UCSD-AML1 (cell line): ENCODE results near the gene EVX2.
A peak's percentile ranks its signal among the peaks of the same experiment; 100 is the strongest.

Source experiments
- DNase-seq: peaks from one replicate; lab custom pipeline; 2025; ENCODE audit not compliant: unreplicated experiment; lab: John Stamatoyannopoulos, UW

The EVX2 gene

DNA sequence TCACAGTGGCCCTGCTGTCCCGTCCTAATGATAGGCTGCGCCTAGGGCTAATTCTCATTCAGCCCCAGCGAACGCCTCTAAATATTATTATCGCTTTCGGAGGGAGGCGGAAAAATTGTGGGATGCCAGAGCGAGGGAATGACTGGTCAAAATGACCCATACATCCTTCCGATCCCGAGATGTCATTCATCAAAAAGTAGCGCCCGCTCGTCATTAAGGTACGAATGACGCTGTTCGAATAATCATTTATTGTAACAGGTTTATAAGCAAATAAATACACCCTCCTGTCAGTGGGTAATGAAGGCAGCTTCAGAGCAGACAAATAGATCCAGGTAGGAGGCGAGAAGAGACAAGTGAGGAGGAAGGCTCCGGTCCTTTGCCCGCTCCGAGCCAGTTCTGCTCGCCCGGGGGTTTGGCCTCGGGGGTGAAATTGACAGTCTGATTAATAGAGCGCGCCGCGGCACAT lies at the start of gene EVX2:
EVX2 (minus strand) TSS at position 167 of the 466 bp plus-strand sequence. CDS start 186 bp downstream, outside the sequence.
- DNase-seq: no peak

DNA sequence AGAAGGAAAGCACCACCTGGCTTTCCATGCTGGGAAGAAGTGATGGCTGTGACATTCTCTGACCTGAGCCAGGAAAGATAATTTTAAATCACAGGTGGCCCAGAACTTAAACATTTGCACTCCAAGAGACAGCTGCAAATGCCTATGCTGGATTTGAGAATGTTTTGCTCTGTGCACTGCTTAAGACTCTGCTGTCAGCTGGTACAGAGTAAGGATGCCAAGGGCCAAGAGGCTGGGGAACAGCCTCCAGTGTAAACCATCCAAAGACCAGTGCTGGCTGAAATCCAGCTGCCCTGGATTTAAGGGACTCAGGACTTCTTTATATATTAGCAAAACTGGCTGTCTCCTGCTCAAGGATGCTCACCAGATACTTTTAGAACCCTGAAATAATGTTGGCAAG lies 49.6 kb upstream of the EVX2 start:
- no peak for DNase-seq

DNA sequence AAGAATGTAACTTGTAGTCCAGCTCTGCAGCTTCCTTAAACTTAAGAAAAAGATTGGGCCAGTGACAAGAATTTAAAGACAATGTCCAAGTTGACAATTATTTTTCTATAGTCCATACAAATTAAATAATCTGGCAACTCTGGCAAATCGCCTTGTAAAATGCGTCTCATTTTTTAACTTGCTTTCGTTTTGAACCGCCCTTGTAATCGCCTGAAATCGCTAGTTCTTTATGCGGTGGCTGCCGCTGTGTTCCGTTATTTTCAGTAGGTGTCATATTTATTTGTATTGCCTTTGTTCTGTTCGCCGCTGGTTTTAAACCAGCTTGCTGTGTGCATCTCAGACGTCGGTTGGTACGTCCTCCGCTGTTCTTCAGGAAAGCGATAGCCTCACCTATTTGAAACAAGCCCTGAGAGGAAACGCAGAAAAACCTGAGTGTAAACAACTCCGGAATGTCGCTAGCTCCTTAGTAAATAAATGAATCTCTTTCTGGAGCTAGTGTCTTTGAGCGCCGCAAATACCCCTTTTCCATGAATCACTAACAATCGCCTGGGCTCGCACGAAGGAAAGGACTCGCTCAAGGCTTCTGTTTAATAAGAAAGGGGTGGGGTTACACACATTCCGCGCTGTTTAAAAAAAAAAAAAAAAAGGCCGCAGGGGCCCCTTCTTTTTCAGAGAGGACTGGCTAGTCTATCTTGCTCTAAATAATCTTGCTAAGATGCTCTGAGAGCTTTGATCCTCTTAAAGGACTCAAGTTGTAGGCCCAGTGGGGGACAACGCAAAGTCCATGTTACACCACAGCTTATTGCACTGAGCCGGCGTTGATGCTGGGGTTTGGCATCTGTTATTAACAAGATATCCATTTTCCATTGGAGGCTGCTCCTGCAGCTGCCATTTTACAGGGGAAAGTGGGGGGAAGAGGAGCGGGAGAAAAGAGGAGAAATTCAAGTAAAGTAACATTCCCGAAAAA lies 48.7 kb upstream of the EVX2 start:
- no peak for DNase-seq

DNA sequence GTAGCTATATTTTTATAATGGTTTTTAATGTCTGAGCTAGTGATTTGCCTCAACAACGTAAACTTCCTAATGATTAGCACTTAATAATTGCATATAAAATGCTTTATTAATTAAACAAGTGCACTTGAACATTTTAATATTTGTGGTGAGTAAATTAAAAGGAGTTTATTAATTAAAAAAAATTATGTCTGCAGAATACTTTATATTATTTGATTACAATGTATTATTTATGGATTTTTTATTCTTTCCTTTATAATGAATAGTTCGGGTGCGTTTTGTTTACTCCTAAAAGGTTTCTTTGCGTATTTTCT lies 48.0 kb upstream of the EVX2 start:
- DNase-seq: no peak

DNA sequence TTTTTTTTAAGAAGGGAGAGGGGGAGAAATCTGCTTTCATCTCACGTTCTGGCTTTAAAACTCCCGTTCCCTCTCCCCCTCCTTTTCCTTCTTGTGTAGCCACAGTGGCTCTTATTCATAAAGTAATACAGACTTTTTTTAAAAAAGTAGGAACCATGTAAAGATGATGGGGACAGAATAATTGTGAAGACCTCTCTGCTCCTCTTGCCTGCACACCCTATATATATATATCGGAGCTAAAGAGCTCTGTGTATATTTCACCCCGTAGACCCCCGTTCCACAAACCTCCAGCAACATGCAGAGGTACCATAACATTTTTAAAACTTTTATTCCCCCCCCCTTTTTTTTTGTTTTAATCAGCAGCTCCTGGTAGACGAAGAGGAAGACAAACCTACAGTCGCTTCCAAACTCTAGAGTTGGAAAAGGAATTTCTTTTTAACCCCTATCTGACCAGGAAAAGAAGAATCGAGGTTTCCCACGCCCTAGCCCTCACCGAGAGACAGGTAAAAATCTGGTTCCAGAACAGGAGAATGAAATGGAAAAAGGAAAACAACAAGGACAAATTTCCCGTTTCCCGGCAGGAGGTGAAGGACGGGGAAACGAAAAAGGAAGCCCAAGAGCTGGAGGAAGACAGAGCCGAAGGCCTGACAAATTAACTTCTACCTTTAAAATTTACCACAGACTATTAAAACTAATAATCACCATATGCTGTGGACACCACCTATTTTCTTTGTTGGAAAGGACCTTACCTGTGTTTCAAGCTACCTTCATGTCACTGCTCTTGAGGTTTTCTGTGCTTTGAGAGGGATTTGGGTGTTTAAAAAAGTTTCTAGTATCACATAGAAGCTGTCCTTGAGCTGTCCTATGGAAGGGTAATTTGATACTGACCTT lies 47.4 kb upstream of the EVX2 start:
- no peak for DNase-seq

DNA sequence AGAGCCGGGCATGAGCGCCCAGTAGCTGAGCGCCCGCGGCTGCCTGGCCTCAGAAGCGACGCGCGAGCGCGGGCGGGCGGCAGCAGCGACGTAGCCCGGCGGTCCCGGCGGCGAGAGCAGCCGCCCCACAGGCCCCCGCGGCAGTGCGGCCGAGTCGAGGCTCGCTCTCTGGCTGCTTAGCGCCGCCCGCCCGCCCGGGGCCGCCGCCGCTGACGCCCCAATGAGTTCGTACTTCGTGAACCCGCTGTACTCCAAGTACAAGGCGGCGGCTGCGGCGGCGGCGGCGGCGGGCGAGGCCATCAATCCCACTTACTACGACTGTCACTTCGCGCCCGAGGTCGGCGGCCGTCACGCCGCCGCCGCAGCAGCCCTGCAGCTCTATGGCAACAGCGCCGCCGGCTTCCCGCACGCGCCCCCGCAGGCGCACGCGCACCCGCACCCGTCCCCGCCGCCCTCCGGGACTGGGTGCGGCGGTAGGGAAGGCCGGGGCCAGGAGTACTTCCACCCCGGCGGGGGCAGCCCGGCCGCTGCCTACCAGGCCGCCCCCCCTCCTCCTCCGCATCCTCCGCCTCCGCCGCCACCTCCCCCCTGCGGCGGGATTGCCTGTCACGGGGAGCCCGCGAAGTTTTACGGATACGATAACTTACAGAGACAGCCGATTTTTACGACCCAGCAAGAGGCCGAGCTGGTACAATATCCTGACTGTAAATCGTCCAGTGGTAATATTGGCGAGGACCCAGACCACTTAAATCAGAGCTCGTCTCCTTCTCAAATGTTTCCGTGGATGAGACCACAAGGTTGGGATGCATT lies 46.6 kb upstream of the EVX2 start:
- no peak for DNase-seq

DNA sequence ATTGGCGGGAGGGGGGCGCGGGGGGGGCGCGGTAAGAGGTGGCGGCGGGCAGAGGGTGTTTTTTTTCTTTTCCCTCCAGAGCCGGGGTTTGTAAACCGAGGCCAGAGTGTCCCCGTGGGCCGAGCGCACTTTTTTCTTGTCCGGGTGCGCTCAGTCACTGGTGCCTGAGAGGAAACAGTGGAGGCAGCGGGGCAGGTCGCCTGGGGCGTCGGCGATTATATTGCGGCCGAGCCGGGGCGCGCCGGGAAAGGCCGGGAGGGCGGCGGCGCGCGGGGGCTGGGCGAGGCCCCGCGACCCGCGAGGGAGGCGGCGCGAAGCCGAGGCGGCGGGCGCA lies 46.0 kb upstream of the EVX2 start:
- DNase-seq: no peak

DNA sequence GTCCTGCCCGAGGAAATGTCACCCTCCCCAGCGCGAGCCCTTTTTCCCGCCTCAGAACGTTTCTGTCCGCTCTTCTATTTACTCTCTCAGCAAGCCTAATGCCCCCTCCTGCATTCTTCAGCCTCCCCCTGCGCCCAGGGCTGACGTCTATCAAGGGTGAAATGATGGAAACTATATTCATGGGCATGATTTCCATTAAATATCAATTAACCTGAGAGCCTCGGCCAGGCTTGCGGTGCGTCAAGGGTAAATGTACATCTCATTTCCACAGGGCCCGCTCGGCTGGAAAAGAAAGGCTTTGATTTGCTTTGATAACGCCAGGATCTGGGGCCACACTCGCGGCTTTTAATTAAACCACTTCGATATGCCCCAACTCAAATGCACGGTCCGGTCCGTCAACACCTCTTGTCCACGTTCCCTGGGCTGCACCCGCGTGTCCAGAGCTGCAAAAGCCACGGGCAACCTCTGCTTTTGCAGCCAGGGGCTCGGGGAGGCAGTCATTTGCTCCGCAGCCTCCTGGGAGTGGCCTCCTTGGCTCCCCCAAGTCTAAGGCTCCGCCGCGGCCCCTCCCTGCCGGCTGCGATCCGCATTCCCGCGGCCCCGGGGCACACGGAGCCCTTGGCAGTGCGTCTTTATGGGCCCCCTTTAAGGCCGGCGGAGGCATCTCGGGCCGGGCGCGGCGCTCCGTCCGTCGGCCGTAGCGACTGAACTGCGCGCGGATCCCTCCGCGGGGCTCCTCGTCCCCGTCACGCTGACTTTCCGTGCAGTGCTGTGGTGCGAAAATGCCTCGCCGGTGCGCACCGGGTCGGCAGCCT lies 45.4 kb upstream of the EVX2 start, which contains the start of gene HOXD8:
HOXD8 (plus strand) TSS at position 724 of the 815 bp plus-strand sequence. CDS start 662 bp downstream, outside the sequence.
- DNase-seq: no peak

DNA sequence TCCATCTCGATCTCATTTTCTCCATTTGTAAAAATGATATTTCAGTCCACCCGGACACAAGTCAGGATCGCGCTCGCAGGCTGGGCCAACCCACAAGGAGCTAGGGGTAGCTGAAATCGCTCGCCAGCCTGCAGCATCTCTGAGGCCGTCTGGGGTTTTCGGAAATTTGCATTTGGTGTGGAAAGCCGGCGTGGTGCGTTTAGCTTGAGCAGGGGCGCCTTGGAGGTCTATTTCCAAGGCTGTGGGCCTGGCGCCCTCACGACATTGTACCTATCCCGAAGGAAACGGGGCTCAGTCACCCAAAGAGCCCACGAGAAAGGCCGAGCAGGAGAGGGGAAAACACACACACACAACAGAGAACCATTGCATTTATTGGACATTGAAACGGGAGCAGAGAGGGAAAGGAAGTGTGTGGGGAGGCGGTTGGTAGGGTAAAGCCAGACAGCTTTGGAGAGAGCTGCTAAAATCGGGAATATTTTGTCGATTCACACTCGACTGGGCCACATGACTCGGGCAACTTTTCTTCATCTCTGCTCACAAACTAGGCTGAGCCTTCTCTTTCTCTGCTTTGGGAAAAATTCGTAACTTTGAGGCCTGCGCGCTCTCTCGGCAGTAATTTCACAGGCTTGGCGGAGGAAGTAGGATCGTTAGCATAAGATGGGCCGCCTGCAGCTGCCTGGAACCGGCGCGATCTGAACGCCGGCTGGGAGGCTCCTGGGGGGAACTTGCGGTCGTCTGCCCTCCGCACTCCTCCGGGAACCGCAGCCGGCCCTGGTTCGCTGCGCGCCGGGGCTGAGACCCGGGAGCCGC lies 44.6 kb upstream of the EVX2 start:
- no peak for DNase-seq

DNA sequence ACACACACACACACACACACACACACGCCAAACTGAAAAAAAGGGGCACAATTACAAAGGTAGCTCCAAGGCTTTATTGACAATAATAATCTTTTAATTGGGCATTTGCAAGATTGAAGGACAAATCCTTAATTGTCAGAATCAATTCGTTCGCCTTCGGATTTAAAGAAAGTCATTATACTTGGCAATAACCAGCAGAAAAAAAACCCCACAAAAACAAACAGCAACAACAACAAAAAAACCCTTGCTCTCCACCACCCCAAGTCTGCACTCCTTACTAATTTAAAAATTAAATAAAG lies 44.0 kb upstream of the EVX2 start:
- no peak for DNase-seq

DNA sequence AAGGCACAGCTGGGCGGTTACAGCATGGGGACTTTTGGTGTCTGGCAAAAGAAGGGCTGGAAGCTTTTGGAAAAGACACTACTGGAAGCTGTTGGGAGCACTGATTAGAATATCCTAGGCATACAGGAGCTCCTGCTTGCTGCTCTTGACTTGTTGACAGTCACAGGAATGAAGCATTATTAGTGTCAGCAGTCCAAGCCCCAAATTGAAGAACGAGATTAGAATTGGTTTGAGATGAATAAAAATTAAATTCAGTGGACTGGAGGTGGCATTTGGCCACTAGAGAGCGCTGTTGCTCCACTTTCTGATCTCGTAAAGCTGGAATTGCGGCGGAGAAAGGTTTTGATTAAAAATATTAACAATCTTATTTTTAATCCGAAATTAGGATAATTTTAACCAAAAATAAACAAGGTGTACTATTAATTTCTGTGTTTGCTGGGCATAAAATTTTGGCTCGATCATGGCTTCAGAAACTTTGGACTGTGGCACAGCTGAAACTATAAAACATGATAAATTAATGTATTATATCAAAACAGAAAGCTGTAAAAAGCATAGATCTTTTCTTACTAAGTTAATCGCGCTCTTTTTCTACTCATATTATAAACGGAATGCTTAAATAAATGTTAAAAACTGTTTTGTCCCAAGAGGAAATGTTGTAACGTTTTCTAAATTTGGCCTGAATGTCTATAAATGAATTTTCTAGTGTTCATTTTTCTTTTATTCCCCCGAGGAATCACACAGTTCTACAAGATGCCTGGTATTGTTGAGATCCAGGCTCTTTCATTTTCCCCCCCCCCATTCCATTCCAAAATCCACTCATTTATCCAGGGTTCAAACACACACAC lies 43.4 kb upstream of the EVX2 start:
- peak; percentile 37 for DNase-seq

DNA sequence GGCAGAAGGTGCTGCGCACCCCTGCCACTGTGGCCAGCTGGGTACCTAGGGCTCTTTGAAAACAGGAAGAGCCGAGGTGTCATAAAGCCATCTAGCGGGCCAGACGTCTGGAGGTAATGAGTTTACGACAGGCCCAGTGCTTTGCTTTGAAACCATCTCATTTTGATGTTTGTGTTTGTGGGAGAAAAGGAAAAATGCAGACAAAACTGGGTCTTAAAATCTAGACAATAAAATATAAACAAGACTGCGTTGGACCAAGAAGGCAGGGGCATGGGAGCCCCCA lies 42.0 kb upstream of the EVX2 start:
- DNase-seq: no peak

DNA sequence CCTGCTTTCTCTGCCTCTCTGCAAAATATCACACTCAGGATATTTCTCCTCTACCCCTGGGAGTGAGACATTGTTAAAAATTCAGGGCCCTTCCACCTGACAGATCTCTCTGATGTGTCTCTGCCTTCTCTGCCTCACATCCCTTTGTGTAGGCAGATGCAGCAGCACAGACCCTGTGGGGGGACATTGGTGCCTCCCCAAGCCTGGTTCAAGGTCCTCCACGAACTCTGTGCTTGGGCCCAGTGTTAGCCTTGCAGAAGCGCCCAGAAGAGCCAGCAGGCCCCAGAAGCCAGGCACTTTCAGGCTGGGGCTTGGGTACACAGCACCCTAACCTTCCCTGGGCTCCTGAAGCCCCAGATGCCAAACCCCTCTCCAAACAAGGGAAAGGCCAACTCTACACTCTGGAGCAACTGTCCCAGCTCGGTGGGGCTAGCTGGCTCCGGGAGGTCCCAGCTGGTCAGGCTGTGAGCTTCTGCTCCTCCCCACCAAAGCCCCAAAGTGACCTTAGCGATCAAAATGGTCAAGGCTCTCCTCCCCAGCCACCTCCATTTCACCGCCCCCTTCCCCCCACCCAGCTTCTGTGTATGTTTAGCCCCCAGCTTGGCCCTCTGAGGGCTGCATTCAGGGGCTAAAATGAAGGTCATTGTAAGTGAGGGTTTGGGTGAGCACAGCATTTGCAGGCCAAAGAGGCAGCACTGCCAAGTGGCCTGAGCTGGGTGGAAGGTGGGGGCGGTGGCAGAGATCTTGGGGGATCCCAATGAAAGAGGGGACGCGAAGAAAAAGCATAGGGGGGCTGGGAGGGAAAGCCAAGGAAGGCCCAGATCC lies 41.4 kb upstream of the EVX2 start:
- DNase-seq: no peak

DNA sequence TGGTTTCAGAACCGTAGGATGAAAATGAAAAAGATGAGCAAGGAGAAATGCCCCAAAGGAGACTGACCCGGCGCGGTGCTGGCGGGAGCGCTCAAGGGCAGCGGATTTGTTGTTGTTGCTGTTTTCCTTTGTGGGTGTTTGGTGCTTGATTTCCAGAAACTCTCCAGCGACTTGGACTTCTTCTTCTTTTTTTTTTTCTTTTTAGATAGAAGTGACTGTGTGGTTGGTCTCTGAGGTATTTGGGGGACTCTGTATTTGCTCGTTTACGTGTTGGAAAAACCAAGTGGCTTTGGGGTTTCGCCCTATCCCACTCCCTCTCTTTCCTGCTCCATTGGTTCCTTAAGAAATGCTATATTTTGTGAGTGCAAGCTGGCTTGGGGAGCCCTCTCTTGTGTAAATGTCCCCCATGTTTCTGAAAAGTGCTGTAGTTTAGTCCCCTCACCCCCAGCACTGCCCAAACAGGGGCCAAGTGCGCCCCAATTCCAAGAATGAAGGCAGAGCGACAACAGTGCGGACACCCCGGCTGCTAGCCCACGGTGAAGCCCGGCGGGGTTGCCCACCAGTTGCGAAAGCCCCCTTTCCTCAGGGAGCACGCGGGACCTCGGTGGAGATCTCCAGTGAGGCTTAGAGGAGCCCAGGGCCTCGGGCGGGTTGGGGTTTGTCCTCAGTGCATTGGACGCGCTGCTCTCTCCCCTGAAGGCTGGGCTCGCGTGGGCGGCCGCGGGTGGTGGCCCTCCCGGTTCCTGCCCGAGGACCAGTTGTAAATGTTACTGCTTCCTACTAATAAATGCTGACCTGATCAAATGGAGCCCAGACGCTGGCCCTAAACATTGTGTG lies 40.6 kb upstream of the EVX2 start:
- no peak for DNase-seq

DNA sequence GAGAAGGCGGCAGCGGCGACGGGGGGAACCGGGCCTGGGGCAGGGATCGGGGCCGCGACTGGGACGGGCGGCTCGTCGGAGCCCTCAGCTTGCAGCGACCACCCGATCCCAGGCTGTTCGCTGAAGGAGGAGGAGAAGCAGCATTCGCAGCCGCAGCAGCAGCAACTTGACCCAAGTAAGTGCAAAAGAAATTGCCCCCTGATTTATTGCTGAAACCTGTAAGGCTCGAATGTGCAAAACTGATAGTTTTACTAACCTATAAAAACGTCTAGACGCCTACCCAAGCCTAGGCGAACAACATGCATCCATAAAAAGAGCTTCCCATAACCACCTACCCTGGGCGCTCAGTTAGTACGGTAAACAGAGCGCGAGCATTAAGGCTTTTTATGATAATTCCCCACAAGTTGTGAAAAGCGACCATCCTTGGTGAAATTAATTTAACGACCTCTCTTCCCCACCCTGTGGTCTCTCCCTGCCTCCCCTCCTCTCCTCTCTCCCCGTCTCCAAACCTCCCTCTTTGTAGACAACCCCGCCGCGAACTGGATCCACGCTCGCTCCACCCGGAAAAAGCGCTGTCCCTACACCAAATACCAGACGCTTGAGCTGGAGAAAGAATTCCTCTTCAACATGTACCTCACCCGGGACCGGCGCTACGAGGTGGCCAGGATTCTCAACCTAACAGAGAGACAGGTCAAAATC lies 39.8 kb upstream of the EVX2 start:
- no peak for DNase-seq

DNA sequence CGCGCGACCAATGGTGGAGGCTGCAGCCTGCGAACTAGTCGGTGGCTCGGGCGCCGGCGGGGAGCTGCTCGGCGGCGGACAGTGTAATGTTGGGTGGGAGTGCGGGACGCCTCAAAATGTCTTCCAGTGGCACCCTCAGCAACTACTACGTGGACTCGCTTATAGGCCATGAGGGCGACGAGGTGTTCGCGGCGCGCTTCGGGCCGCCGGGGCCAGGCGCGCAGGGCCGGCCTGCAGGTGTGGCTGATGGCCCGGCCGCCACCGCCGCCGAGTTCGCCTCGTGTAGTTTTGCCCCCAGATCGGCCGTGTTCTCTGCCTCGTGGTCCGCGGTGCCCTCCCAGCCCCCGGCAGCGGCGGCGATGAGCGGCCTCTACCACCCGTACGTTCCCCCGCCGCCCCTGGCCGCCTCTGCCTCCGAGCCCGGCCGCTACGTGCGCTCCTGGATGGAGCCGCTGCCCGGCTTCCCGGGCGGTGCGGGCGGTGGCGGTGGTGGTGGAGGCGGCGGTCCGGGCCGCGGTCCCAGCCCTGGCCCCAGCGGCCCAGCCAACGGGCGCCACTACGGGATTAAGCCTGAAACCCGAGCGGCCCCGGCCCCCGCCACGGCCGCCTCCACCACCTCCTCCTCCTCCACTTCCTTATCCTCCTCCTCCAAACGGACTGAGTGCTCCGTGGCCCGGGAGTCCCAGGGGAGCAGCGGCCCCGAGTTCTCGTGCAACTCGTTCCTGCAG lies 39.1 kb upstream of the EVX2 start, which contains the start of gene HOXD9:
HOXD9 (plus strand) TSS at position 37 of the 728 bp plus-strand sequence; CDS start at position 87, 50 bp downstream.
- DNase-seq: no peak
